ENCODE measurements around the gene PNPLA7.

PNPLA7 gene

GRCh38 chr9:137478962-137479861, 71.0 kb downstream of the PNPLA7 start:
- Histone ChIP-seq H3K27me3 (ENCODE audit: insufficient read depth, poor library complexity, severe bottlenecking) (no peaks in the 10 kb centered on the region), H3K4me3 (ENCODE audit: severe bottlenecking) (no peak overlapping the region), H3K36me3 (ENCODE audit: low read depth) (no peaks in the 10 kb centered on the region), H3K4me1 (ENCODE audit: insufficient read depth, poor library complexity, severe bottlenecking) (peaks cover 11% of the 10 kb centered on the region), H3K27ac (ENCODE audit: poor library complexity, severe bottlenecking) (no peak overlapping the region), H3K9me3 (ENCODE audit: severe bottlenecking) (peaks cover 7% of the 10 kb centered on the region)
- peak; percentile 40; the same call in 1 of the 3 replicates for ATAC-seq (ENCODE audit: low read depth)
- DNase-seq (ENCODE audit: low spot score) = peak; percentile 54
- TF ChIP-seq CTCF (IDR thresholded peaks at IDR 0.05; ENCODE audit: poor library complexity, severe bottlenecking) = no peak

GRCh38 chr9:137478613-137478961, 71.6 kb downstream of the PNPLA7 start:
- no peak overlapping the region for H3K4me3 ChIP-seq (ENCODE audit: severe bottlenecking)
- peaks cover 11% of the 10 kb centered on the region for H3K4me1 ChIP-seq (ENCODE audit: insufficient read depth, poor library complexity, severe bottlenecking)
- ATAC-seq (ENCODE audit: low read depth) (no peak), DNase-seq (ENCODE audit: low spot score) (no peak)
- H3K27me3 ChIP-seq (ENCODE audit: insufficient read depth, poor library complexity, severe bottlenecking) = no peaks in the 10 kb centered on the region
- no peaks in the 10 kb centered on the region for H3K36me3 ChIP-seq (ENCODE audit: low read depth)
- no peak for TF ChIP-seq CTCF (IDR thresholded peaks at IDR 0.05; ENCODE audit: poor library complexity, severe bottlenecking)
- no peak overlapping the region for H3K27ac ChIP-seq (ENCODE audit: poor library complexity, severe bottlenecking)
- H3K9me3 ChIP-seq (ENCODE audit: severe bottlenecking) = peaks cover 7% of the 10 kb centered on the region

GRCh38 chr9:137477778-137478612, 72.2 kb downstream of the PNPLA7 start:
- no peak overlapping the region for H3K27ac ChIP-seq (ENCODE audit: poor library complexity, severe bottlenecking)
- H3K4me3 ChIP-seq (ENCODE audit: severe bottlenecking) = no peak overlapping the region
- H3K36me3 ChIP-seq (ENCODE audit: low read depth) = no peaks in the 10 kb centered on the region
- H3K4me1 ChIP-seq (ENCODE audit: insufficient read depth, poor library complexity, severe bottlenecking) = peaks cover 11% of the 10 kb centered on the region
- ATAC-seq (ENCODE audit: low read depth) = no peak
- no peaks in the 10 kb centered on the region for H3K27me3 ChIP-seq (ENCODE audit: insufficient read depth, poor library complexity, severe bottlenecking)
- peaks cover 7% of the 10 kb centered on the region for H3K9me3 ChIP-seq (ENCODE audit: severe bottlenecking)
- no peak for TF ChIP-seq CTCF (IDR thresholded peaks at IDR 0.05; ENCODE audit: poor library complexity, severe bottlenecking)
- no peak for DNase-seq (ENCODE audit: low spot score)

GRCh38 chr9:137476856-137477255, 73.3 kb downstream of the PNPLA7 start:
- Histone ChIP-seq H3K4me3 (ENCODE audit: severe bottlenecking) (no peak overlapping the region), H3K27ac (ENCODE audit: poor library complexity, severe bottlenecking) (no peak overlapping the region), H3K4me1 (ENCODE audit: insufficient read depth, poor library complexity, severe bottlenecking) (peaks cover 4% of the 10 kb centered on the region), H3K27me3 (ENCODE audit: insufficient read depth, poor library complexity, severe bottlenecking) (no peaks in the 10 kb centered on the region), H3K9me3 (ENCODE audit: severe bottlenecking) (peaks cover 7% of the 10 kb centered on the region), H3K36me3 (ENCODE audit: low read depth) (no peaks in the 10 kb centered on the region)
- DNase-seq (ENCODE audit: low spot score) = no peak
- ATAC-seq (ENCODE audit: low read depth) = no peak
- no peak for TF ChIP-seq CTCF (IDR thresholded peaks at IDR 0.05; ENCODE audit: poor library complexity, severe bottlenecking)
